Right kidney (tissue), 1 donor: ENCODE results near the gene POLD2.
A peak's percentile ranks its signal among the peaks of the same experiment; 100 is the strongest.

Experiments used
- DNase-seq: peaks from one replicate; pipeline ENCODE4 v3.0.0-alpha.2; 2016

Gene POLD2

DNA sequence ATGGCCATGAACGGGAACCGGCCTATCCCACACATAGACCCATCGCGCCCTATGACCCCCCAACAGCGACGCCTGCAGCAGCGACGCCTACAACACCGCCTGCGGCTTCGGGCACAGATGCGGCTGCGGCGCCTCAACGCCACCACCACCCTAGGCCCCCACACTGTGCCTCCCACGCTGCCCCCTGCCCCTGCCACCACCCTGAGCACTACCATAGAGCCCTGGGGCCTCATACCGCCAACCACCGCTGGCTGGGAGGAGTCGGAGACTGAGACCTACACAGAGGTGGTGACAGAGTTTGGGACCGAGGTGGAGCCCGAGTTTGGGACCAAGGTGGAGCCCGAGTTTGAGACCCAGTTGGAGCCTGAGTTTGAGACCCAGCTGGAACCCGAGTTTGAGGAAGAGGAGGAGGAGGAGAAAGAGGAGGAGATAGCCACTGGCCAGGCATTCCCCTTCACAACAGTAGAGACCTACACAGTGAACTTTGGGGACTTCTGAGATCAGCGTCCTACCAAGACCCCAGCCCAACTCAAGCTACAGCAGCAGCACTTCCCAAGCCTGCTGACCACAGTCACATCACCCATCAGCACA is 9.5 kb downstream of the POLD2 start:
- DNase-seq = no peak

- DNase-seq = no peak
These were observed 10.2 kb downstream of the POLD2 start for GRCh38 chr7:44112997-44113763.

- peak; percentile 36 for DNase-seq
These were observed 10.9 kb downstream of the POLD2 start for GRCh38 chr7:44112231-44112996.

GRCh38 chr7:44111761-44112160 is 11.6 kb downstream of the POLD2 start:
- DNase-seq = no peak

DNA sequence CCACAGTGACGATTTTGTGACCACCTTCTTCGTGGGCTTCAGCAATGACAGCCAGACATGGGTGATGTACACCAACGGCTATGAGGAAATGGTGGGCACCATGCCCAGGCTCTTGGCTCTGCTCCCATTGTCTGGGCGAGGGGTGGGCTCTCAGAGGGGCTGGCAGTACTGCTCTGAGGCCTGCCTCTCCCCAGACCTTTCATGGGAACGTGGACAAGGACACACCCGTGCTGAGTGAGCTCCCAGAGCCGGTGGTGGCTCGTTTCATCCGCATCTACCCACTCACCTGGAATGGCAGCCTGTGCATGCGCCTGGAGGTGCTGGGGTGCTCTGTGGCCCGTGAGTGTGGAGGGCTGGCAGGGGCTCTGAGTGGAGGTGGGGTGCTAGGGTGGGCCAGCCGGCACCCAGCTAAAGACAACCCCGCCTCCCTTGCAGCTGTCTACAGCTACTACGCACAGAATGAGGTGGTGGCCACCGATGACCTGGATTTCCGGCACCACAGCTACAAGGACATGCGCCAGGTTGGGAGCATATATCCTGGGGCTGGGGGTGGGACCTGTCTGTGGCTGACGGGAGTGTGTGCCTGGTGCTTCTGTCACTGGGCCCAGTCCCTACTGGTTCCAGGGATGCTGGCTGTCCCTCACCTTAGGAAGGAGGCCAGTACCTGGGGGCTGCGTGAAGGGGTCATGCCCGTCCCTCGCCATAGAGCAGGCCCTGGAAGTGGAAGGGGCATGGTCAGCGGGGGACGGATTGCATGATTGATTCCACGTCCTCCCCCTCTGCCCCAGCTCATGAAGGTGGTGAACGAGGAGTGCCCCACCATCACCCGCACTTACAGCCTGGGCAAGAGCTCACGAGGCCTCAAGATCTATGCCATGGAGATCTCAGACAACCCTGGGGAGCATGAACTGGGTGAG is 12.4 kb downstream of the POLD2 start:
- DNase-seq = no peak

GRCh38 chr7:44109991-44110390 is 13.4 kb downstream of the POLD2 start:
- no peak for DNase-seq

DNA sequence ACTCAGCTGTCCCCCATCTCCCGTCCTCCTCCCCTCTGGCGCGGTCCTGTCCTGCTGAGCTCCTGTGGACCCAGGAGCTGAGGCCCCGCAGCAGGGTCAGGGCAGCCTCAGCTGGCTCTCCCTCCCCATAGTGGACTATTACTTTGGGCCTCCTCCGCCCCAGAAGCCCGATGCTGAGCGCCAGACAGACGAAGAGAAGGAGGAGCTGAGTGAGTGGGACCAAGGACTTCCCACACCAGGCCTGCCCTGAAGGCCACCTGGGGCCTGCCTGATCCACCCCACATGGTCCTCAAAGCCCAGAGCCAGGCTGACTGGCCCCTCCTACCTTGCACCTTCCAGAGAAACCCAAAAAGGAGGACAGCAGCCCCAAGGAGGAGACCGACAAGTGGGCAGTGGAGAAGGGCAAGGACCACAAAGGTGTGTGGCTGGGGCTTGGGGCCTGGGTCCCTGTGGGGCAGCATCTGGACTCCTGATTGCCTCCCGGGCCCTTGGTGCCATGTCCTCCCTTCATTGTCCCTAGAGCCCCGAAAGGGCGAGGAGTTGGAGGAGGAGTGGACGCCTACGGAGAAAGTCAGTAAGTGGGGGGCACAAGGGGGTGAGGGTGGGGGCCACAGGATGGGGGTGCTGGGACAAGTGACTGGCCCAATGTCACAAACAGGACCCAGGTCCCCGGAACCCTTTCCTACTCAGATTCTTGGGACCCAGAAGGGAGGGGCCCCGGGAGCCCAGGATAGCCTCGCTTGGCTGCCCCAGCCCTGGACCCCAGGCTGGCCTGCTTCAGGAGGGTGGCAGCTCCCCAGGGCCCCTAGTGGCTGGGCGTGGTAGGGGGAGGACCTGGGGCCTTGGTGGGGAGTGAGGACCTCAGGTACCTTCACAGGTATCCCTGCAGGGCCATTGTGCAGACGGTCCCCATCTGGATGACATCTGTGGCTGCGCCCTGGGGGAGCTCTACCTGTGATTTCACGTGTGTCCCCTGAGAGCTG is 14.3 kb downstream of the POLD2 start:
- DNase-seq = no peak

DNA sequence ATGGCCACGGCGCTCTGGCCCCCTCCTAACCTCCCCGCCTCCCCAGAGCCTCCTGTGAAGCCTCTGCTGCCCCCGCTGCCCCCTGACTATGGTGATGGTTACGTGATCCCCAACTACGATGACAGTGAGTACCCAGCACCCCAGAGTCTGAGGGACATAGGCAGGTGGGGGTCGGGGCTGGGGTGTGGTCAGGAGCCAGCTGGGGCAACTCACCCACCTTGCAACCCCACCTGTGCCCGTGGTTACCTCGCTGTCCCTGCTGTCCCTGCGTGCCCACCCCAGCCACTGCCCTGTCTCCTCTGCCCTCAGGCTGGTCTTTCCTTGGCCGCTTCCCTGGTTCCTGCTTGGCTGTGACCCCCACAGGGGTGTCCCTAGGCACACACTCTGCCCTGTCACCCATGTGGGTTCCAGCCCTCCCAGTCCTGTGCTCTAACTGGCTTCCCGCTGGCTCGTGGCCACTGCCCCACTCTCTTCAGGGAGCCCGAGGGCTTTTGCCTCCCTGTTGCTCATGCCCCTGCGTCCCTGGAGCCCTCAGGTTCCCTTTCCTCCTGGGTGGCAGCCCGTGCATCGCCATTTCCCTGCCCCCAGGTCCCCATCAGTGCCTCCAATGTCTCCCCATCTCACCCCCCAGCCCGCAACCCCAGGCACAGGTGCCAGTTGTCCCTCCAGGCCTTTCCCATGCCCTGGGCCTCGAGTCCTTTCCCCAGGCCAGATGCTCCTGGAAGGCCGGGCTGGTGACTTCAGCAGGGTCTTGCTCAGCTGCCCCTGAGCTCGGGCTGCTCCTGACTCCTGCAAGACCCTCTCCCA is 15.2 kb downstream of the POLD2 start:
- DNase-seq = no peak

DNA sequence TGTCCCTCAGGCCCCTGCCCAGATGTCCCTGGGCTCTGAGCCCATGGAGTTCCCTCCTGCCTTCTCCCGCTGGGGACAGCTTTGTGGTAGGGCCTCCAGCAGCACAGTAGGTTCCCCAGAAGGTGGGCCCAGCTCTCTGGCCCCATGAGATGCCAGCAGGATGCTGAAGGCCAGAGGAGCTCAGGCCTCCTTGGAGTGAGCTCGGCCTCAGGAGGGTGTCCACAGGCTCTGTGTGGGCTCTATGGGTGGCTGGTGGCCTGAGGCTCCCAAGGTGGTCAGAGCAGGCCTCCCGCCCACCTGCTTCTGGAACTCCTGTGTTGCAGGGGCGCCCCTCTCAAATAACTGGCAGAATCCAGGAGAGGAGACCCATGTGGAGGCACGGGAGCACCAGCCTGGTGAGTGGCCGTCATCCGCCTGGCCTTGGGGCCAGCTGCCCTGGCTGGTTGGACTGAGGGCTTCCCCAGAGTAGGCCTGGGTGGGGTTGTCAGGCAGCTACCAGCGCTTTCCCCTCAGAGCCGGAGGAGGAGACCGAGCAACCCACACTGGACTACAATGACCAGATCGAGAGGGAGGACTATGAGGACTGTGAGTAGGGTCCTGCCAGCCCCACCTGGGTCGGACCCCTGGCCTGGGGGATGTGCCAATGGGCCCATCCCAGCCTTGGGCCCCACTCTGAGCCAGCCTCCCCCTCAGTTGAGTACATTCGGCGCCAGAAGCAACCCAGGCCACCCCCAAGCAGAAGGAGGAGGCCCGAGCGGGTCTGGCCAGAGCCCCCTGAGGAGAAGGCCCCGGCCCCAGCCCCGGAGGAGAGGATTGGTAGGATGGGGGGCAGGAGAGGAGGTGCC is 16.0 kb downstream of the POLD2 start:
- DNase-seq = no peak

DNA sequence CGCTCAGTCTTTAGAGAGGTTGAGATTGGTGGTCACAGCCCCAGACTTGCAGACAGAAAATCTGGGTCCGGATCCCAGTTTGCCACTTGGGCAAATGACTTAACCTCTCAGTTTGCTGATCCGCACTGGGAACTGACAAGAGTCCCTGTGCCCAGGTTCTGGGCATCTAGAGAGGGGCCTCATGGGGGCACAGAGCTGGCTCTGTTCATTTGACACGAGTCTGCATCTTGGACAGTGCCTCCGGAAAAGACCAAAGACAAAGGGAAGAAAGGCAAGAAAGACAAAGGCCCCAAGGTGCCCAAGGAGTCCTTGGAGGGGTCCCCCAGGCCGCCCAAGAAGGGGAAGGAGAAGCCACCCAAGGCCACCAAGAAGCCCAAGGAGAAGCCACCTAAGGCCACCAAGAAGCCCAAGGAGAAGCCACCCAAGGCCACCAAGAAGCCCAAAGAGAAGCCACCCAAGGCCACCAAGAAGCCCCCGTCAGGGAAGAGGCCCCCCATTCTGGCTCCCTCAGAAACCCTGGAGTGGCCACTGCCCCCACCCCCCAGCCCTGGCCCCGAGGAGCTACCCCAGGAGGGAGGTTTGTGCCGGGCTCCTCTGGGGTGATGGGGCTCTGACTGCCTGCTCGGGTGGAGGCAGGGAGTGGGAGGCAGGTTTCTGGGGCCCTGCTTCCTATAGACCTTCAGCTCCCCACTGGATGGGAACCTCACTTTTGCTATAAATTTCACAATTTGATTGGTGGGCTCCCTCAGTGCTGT is 16.9 kb downstream of the POLD2 start:
- no peak for DNase-seq

DNA sequence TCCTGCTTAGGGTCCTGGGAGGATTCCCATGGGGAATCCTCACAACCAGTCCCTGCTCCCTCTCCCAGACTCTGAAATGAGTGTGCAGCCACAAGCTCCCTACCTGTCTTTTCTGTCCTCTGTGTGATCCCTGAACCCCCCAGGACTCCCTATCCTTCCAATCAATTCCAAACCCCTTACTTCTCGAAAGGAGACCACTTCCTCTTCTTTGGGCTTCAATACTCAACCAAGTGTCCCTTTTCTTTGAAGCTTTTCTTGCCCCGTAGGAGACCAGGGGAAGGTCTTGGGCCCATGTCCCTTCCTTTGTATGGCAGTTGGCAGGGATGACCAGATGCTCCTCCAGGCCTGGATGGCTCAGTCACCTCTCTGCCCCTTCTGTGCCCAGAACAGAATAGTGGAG is 17.5 kb downstream of the POLD2 start:
- no peak for DNase-seq

- DNase-seq = peak; percentile 67
These were observed 18.2 kb downstream of the POLD2 start for GRCh38 chr7:44104860-44105771.

DNA sequence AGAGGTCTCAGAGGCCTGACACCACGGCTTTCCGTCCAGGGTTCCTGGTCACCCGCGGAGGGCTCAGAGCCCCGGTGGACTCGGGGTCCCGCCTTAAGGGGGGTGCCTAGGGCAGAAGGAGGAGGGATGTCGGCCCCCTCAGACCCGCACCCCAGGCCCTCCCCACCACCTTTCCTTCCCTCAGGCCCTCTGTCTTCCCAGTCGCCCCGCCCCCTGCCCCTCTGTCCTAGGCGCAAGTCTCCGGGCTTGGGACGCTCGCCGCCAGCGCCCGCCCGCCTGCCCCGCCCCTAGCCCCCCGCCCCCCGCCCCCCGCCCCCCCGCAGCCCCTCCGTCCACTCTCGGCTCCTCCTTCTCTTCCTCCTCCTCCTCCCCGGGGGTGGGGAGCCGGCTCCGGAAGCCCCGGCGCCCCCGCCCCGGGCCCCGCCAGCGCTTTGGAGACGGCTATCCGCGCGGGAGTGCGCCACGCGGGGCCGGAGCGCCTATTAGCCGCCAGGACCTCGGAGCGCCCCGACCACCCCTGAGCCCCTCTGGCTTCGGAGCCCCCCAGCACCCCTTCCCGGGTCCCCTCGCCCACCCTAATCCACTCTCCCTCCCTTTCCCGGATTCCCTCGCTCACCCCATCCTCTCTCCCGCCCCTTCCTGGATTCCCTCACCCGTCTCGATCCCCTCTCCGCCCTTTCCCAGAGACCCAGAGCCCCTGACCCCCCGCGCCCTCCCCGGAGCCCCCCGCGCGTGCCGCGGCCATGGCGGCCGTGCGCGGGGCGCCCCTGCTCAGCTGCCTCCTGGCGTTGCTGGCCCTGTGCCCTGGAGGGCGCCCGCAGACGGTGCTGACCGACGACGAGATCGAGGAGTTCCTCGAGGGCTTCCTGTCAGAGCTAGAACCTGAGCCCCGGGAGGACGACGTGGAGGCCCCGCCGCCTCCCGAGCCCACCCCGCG is 19.2 kb downstream of the POLD2 start, which contains the start of gene AEBP1:
Gene AEBP1 (plus strand): TSS at position 423 of the 937 bp plus-strand sequence. CDS start 321 bp downstream, at position 744.
- DNase-seq = no peak

DNA sequence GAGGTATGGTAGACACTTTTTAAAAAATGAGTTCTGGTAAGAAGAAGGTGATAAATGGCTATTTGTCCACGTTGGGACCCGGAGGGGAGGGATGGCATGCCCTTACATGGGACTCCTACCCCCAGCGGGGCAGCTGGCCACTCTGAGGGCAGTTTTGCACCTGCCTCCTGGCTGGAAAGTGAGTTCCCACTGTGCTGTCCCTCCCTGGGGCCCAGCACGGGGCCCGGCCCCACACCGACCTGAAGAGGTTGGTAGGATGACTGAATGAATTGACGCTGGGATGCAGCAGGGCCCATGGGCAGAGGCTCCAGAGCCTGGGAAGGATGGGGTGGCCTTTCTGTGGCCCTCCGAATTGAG is 19.8 kb downstream of the POLD2 start:
- DNase-seq = peak; percentile 39

GRCh38 chr7:44102846-44103565 is 20.3 kb downstream of the POLD2 start:
- DNase-seq = no peak
